Measurements from ENCODE around the gene USF2. TPM values are rescaled to one million over a fixed set of nuclear protein-coding genes. Genes with fewer than 3 reads are reported as not detected.

The USF2 gene
- total RNA-seq, 4 donors from 2014 or later, result 75.1 to 137 (median 93.0) TPM

DNA sequence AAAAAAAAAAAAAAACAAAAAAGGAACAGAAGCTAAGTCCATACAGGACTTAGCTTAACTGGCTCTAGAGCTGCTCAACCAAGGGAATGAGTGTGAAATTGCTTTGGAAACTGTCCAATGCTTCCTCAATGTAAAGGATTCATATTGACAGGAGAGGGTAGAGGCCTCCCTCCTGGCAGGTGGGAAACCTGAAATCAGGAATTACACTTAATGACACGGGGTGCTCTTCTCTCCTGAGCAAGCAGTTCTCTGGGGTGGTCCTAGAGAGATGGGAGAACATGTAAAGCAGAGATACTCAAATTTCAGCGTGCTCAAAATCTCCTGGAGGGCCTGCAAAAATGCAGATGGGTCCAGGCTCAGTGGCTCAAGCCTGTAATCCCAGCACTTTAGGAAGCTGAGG is 19.6 kb downstream of the USF2 start:
- no peaks in the 10 kb centered on the region for H3K36me3 ChIP-seq
- TF ChIP-seq POLR2AphosphoS5 (IDR thresholded peaks at IDR 0.05) (no peak), EP300 (IDR thresholded peaks at IDR 0.05) (no peak), POLR2A (IDR thresholded peaks at IDR 0.05) (no peak)
- TF ChIP-seq, protein P1, sequence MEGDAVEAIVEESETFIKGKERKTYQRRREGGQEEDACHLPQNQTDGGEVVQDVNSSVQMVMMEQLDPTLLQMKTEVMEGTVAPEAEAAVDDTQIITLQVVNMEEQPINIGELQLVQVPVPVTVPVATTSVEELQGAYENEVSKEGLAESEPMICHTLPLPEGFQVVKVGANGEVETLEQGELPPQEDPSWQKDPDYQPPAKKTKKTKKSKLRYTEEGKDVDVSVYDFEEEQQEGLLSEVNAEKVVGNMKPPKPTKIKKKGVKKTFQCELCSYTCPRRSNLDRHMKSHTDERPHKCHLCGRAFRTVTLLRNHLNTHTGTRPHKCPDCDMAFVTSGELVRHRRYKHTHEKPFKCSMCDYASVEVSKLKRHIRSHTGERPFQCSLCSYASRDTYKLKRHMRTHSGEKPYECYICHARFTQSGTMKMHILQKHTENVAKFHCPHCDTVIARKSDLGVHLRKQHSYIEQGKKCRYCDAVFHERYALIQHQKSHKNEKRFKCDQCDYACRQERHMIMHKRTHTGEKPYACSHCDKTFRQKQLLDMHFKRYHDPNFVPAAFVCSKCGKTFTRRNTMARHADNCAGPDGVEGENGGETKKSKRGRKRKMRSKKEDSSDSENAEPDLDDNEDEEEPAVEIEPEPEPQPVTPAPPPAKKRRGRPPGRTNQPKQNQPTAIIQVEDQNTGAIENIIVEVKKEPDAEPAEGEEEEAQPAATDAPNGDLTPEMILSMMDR (IDR thresholded peaks at IDR 0.05), result no peak
- WGBS, 2 donors (ENCODE audit: low coverage in 1 of 2), result 17 to 29% methylated on average over 1 of the region's 2 CpGs
- peaks cover 80% of the 10 kb centered on the region for H3K27me3 ChIP-seq
- no peaks in the 10 kb centered on the region for H3K4me1 ChIP-seq
- H3K9me3 ChIP-seq, result no peaks in the 10 kb centered on the region
- no peak overlapping the region for H3K27ac ChIP-seq
- ATAC-seq, result no peak
- no peak overlapping the region for H3K4me3 ChIP-seq

DNA sequence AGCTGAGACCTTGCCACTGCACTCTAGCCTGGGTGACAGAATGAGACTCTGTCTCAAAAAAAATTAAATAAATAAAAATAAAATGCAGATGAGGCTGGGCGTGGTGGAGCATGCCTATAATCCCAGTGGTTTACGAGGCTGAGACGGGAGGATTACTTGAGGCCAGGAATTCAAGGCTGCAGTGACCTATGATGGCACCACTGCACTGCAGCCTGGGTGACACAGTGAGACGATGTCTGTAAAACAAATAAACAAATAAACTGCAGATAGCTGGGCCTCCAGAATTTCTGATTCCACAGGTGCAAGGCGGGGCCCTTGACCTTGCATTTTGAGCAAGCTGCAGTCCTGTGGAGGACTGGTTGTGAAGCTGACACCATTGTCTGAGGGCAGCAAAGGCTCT is 20.1 kb downstream of the USF2 start:
- peaks cover 80% of the 10 kb centered on the region for H3K27me3 ChIP-seq
- H3K4me1 ChIP-seq, result no peaks in the 10 kb centered on the region
- H3K9me3 ChIP-seq, result no peaks in the 10 kb centered on the region
- no peak overlapping the region for H3K27ac ChIP-seq
- TF ChIP-seq POLR2A (IDR thresholded peaks at IDR 0.05), result no peak
- no peak for TF ChIP-seq POLR2AphosphoS5 (IDR thresholded peaks at IDR 0.05)
- no peak for TF ChIP-seq EP300 (IDR thresholded peaks at IDR 0.05)
- TF ChIP-seq, protein P1 (IDR thresholded peaks at IDR 0.05), result no peak
- no peak for ATAC-seq
- H3K36me3 ChIP-seq, result no peaks in the 10 kb centered on the region
- no peak overlapping the region for H3K4me3 ChIP-seq
- WGBS, 2 donors (ENCODE audit: low coverage in 1 of 2), result 62 to 69% methylated on average over 2 to 5 of the region's 5 CpGs

DNA sequence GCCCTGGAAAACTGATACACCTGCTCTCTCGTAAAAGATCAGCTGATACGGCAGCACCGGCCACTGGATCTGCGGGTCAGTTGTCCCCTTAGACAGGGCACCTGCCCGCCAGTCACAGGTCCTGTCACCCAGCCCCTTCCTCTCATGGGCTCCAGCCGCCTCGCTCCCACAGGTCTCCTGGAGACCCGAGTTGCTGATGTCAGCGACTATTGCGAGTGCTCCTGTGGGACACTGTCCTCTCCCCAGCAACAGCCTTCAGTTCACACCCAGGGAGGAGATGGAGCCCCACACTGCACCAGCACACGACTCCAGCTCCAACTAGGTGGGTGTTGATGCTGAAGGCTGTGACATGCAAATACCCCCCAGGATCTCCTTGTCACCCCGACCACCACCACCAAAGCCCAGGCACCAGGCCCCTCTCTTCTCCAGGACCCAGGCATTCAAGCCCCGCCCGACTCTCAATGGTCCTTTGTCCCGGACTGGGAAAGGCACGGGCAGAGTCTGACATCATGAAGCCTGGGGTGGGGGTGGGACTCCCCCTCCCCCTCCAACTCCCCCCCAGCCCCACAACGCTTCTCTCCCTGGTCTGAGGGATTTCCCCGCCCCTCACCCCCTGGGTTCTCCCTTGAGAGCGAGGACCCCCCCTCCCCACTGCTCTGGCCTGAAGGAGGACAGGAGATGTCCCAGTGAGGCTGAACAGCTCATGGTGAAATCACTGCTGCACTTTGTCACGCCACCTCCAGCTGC is 21.8 kb downstream of the USF2 start:
- no peak for ATAC-seq
- H3K4me3 ChIP-seq, result no peak overlapping the region
- H3K36me3 ChIP-seq, result no peaks in the 10 kb centered on the region
- no peak overlapping the region for H3K27ac ChIP-seq
- TF ChIP-seq, protein P1 (IDR thresholded peaks at IDR 0.05), result no peak
- TF ChIP-seq POLR2A (IDR thresholded peaks at IDR 0.05), result no peak
- TF ChIP-seq POLR2AphosphoS5 (IDR thresholded peaks at IDR 0.05), result no peak
- no peak for TF ChIP-seq EP300 (IDR thresholded peaks at IDR 0.05)
- WGBS, 2 donors (ENCODE audit: low coverage in 1 of 2), result 50 to 79% methylated on average over 4 to 6 of the region's 20 CpGs
- no peaks in the 10 kb centered on the region for H3K4me1 ChIP-seq
- H3K9me3 ChIP-seq, result no peaks in the 10 kb centered on the region
- H3K27me3 ChIP-seq, result peaks cover 81% of the 10 kb centered on the region

DNA sequence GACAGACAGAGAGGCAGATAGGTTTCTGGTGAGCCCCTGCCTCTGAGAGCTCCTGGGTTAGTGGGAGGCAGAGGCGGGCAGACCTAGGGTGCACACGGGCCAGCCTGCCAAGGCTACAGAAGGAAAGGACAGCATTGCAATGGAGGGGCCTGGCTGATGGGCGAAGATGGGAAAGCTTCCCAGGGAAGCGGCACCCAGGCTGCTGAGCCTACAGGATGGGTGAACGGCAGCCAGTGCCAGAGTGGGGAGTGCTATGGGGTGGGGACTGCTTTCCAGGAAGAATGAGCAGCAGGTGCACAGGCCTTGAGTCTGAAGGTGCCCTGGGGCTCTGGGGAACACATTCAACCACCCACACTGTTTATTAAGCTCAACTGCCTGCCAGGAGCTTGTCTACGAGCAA is 22.5 kb downstream of the USF2 start:
- no peaks in the 10 kb centered on the region for H3K9me3 ChIP-seq
- 61% methylated on average over 5 of the region's 6 CpGs; no CpG with 5 or more reads in 1 of the 2 donors for WGBS, 2 donors (ENCODE audit: low coverage in 1 of 2)
- no peak overlapping the region for H3K4me3 ChIP-seq
- no peak for TF ChIP-seq POLR2AphosphoS5 (IDR thresholded peaks at IDR 0.05)
- no peak for TF ChIP-seq EP300 (IDR thresholded peaks at IDR 0.05)
- no peak for TF ChIP-seq POLR2A (IDR thresholded peaks at IDR 0.05)
- H3K36me3 ChIP-seq, result no peaks in the 10 kb centered on the region
- H3K27me3 ChIP-seq, result peaks cover 83% of the 10 kb centered on the region
- ATAC-seq, result no peak
- H3K27ac ChIP-seq, result no peak overlapping the region
- H3K4me1 ChIP-seq, result no peaks in the 10 kb centered on the region

DNA sequence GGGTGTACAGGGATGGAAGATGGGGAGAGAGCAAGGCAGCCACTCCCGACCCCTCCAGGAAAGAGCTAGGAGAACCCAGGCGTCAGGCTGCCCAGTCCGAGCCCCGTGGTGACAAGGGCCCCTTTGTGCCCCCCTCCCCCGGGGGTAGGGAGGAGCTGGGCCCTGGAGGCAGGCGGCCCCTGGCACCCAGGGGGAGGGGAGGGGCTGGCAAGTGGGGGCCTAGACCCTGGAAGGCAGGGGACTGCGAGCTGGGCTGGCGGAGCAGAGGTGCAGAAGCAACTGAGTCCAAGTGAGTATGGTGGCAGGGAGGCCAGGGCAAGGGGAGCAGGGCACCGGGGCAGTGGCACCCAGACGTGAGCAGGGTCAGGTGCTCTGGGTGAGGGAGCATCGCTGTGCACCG is 23.2 kb downstream of the USF2 start, which contains the start of gene MAG:
MAG (plus strand) TSS at position 246 of the 400 bp plus-strand sequence. CDS start 3,248 bp downstream, outside the sequence.
- no peak within 1 kb of the TSS for H3K27ac ChIP-seq
- TF ChIP-seq, protein P1 (IDR thresholded peaks at IDR 0.05), result no peak
- TF ChIP-seq EP300 (IDR thresholded peaks at IDR 0.05) (no peak), POLR2A (IDR thresholded peaks at IDR 0.05) (no peak), POLR2AphosphoS5 (IDR thresholded peaks at IDR 0.05) (no peak)
- no peak within 1 kb of the TSS for H3K4me3 ChIP-seq
- no peaks in the 10 kb centered on the region for H3K9me3 ChIP-seq
- H3K27me3 ChIP-seq, result peaks cover 78% of the 10 kb centered on the region
- H3K4me1 ChIP-seq, result no peaks in the 10 kb centered on the region
- H3K36me3 ChIP-seq, result no peaks in the 10 kb centered on the region
- WGBS, 2 donors (ENCODE audit: low coverage in 1 of 2), result 93% methylated on average over 4 of the region's 12 CpGs; no CpG with 5 or more reads in 1 of the 2 donors
- no peak for ATAC-seq

All from gastroesophageal sphincter (tissue), 4 donors.